ENCODE measurements around the gene OMP.

Gene OMP

GRCh38 chr11:77067861-77068443 is 34.7 kb upstream of the OMP start:
- TF ChIP-seq CTCF (conservative IDR thresholded peaks at IDR 0.05; ENCODE audit: low read depth, low read length), result no peak
- H3K4me1 ChIP-seq (ENCODE audit: low read depth, poor library complexity, severe bottlenecking), result no peaks in the 10 kb centered on the region
- H3K36me3 ChIP-seq (ENCODE audit: insufficient read depth), result no peaks in the 10 kb centered on the region
- H3K79me2 ChIP-seq (ENCODE audit: insufficient read depth, low read depth), result no peaks in the 10 kb centered on the region
- no peak overlapping the region for H3K4me3 ChIP-seq (IDR thresholded peaks at IDR 0.05; ENCODE audit: insufficient read depth, low read depth, low read length)
- H4K20me1 ChIP-seq (ENCODE audit: insufficient read depth), result no peaks in the 10 kb centered on the region
- no peak overlapping the region for H3K9ac ChIP-seq
- no peaks in the 10 kb centered on the region; the same call in 1 of the 2 replicates for H3K27me3 ChIP-seq (ENCODE audit: insufficient read depth, low read depth)
- H3K4me2 ChIP-seq, result no peak overlapping the region
- no peak overlapping the region for H2AFZ ChIP-seq (ENCODE audit: low read depth)
- no peak overlapping the region for H3K27ac ChIP-seq

GRCh38 chr11:77068457-77069335 is 33.9 kb upstream of the OMP start:
- H3K79me2 ChIP-seq (ENCODE audit: insufficient read depth, low read depth), result no peaks in the 10 kb centered on the region
- H3K4me2 ChIP-seq, result no peak overlapping the region
- H4K20me1 ChIP-seq (ENCODE audit: insufficient read depth), result no peaks in the 10 kb centered on the region
- H3K9ac ChIP-seq, result no peak overlapping the region
- no peaks in the 10 kb centered on the region for H3K4me1 ChIP-seq (ENCODE audit: low read depth, poor library complexity, severe bottlenecking)
- no peak overlapping the region for H3K4me3 ChIP-seq (IDR thresholded peaks at IDR 0.05; ENCODE audit: insufficient read depth, low read depth, low read length)
- H3K36me3 ChIP-seq (ENCODE audit: insufficient read depth), result no peaks in the 10 kb centered on the region
- no peak overlapping the region for H2AFZ ChIP-seq (ENCODE audit: low read depth)
- no peak for TF ChIP-seq CTCF (conservative IDR thresholded peaks at IDR 0.05; ENCODE audit: low read depth, low read length)
- H3K27ac ChIP-seq, result no peak overlapping the region
- no peaks in the 10 kb centered on the region; the same call in 1 of the 2 replicates for H3K27me3 ChIP-seq (ENCODE audit: insufficient read depth, low read depth)

- Histone ChIP-seq H3K4me3 (IDR thresholded peaks at IDR 0.05; ENCODE audit: insufficient read depth, low read depth, low read length) (no peak overlapping the region), H3K79me2 (ENCODE audit: insufficient read depth, low read depth) (no peaks in the 10 kb centered on the region), H4K20me1 (ENCODE audit: insufficient read depth) (no peaks in the 10 kb centered on the region), H3K9ac (no peak overlapping the region), H3K4me1 (ENCODE audit: low read depth, poor library complexity, severe bottlenecking) (no peaks in the 10 kb centered on the region), H2AFZ (ENCODE audit: low read depth) (no peak overlapping the region), H3K36me3 (ENCODE audit: insufficient read depth) (no peaks in the 10 kb centered on the region), H3K27ac (no peak overlapping the region), H3K27me3 (ENCODE audit: insufficient read depth, low read depth) (no peaks in the 10 kb centered on the region; the same call in 1 of the 2 replicates), H3K4me2 (no peak overlapping the region)
- TF ChIP-seq CTCF (conservative IDR thresholded peaks at IDR 0.05; ENCODE audit: low read depth, low read length), result no peak
Observed at GRCh38 chr11:77069336-77069968, 33.2 kb upstream of the OMP start.

- TF ChIP-seq CTCF (conservative IDR thresholded peaks at IDR 0.05; ENCODE audit: low read depth, low read length), result no peak
- Histone ChIP-seq H3K27me3 (ENCODE audit: insufficient read depth, low read depth) (no peaks in the 10 kb centered on the region; the same call in 1 of the 2 replicates), H3K79me2 (ENCODE audit: insufficient read depth, low read depth) (no peaks in the 10 kb centered on the region), H3K27ac (no peak overlapping the region), H3K9ac (no peak overlapping the region), H3K4me3 (IDR thresholded peaks at IDR 0.05; ENCODE audit: insufficient read depth, low read depth, low read length) (no peak overlapping the region), H3K4me1 (ENCODE audit: low read depth, poor library complexity, severe bottlenecking) (no peaks in the 10 kb centered on the region), H2AFZ (ENCODE audit: low read depth) (no peak overlapping the region), H3K4me2 (no peak overlapping the region), H4K20me1 (ENCODE audit: insufficient read depth) (no peaks in the 10 kb centered on the region), H3K36me3 (ENCODE audit: insufficient read depth) (no peaks in the 10 kb centered on the region)
Observed at GRCh38 chr11:77069969-77070582, 32.6 kb upstream of the OMP start.
